Measurements from ENCODE around the gene CDC42BPA.

DNA sequence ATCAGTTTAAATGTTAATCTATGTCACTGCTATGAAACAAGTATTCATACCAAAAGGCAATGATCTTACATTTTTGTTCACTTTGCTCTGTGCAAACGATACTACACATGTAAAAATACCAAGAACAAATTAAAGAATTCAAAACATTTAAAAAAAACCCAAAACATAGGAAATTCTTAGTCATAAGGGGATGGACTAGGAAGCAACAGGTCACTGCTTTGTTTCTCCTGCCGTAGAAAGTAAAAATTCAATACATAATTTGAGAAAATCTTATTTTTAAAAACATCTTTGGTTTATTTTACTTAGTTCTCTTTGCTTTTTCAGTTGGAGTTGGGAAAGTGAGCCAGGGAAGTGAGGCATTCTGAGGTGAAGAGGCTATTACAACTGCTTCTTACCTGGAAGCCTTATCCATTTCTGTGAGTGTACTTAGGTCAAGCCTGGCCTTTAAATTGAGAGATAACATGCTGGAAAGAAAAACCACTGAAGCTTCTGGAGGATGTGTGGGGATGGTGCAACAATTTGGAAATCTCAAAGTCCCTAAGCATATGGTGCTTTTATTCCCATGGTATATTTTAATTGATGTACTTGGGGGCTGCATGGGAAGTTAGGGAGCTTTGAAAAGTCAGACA is 183.5 kb downstream of the CDC42BPA start:
- TF ChIP-seq POLR2A (IDR thresholded peaks at IDR 0.05; ENCODE audit: low read depth, low read length) (no peak), POLR2AphosphoS5 (IDR thresholded peaks at IDR 0.05; ENCODE audit: low read depth, low read length) (no peak)

All from GM12892 (cell line).